ENCODE measurements around the gene NYNRIN. TPM values are rescaled to one million over a fixed set of nuclear protein-coding genes. Genes with fewer than 3 reads are reported as not detected.

NYNRIN gene
- total RNA-seq = 9.1 and 13.2 TPM in 2 replicates

GRCh38 chr14:24398653-24399446 is at the start of gene NYNRIN:
Gene NYNRIN, plus strand, starts transcription at chr14:24399003. Its CDS starts 244 bp downstream, at chr14:24399247.

GRCh38 chr14:24367514-24368211 is 31.1 kb upstream of the NYNRIN start, which contains the start of gene NFATC4:
Gene NFATC4, plus strand, starts transcription at chr14:24368184. Its CDS starts 157 bp downstream, at chr14:24368341.

GRCh38 chr14:24429395-24430142 is 30.8 kb downstream of the NYNRIN start, which contains the start of the genes CBLN3 and KHNYN:
Gene CBLN3, minus strand, starts transcription at chr14:24429668. Its CDS starts 614 bp downstream, at chr14:24429054.
Gene KHNYN, plus strand, starts transcription at chr14:24429954. Its CDS starts 777 bp downstream, at chr14:24430731.

GRCh38 chr14:24442240-24443052 is 43.6 kb downstream of the NYNRIN start, which contains the start of gene SDR39U1:
Gene SDR39U1, minus strand, starts transcription at chr14:24442776. Its CDS starts 7 bp downstream, at chr14:24442769.

Other genes starting within 250 kb of the NYNRIN start
- 68.6 and 80.1 TPM in 2 replicates for gene IRF9, start 237.7 kb upstream of the NYNRIN start, total RNA-seq
- gene REC8, start 226.9 kb upstream of the NYNRIN start, total RNA-seq = 0.87 and 1.1 TPM in 2 replicates
- gene IPO4, start 210.2 kb upstream of the NYNRIN start, total RNA-seq = 47.9 and 71.6 TPM in 2 replicates
- 74.9 and 79.5 TPM in 2 replicates for gene TM9SF1, start 203.6 kb upstream of the NYNRIN start, total RNA-seq
- gene TSSK4, start 193.3 kb upstream of the NYNRIN start, total RNA-seq = 0.11 TPM in 1 of 2 replicates, not detected in the other
- gene CHMP4A, start 185.5 kb upstream of the NYNRIN start, total RNA-seq = 32.7 and 38.6 TPM in 2 replicates
- gene MDP1, start 182.9 kb upstream of the NYNRIN start, total RNA-seq = 18.9 and 23.2 TPM in 2 replicates
- 163 and 222 TPM in 2 replicates for gene NEDD8, start 166.6 kb upstream of the NYNRIN start, total RNA-seq
- 57.1 and 69.0 TPM in 2 replicates for gene GMPR2, start 166.1 kb upstream of the NYNRIN start, total RNA-seq
- gene TINF2, start 156.4 kb upstream of the NYNRIN start, total RNA-seq = 59.9 and 69.5 TPM in 2 replicates
- 0.25 and 0.55 TPM in 2 replicates for gene TGM1, start 135.8 kb upstream of the NYNRIN start, total RNA-seq
- gene RABGGTA, start 127.4 kb upstream of the NYNRIN start, total RNA-seq = 17.9 and 28.6 TPM in 2 replicates
- gene DHRS1, start 99.2 kb upstream of the NYNRIN start, total RNA-seq = 13.3 and 19.2 TPM in 2 replicates
- 22.6 and 29.0 TPM in 2 replicates for gene NOP9, start 99.2 kb upstream of the NYNRIN start, total RNA-seq
- 1.6 and 2.9 TPM in 2 replicates for gene CIDEB, start 91.0 kb upstream of the NYNRIN start, total RNA-seq
- 3.7 and 3.8 TPM in 2 replicates for gene LTB4R2, start 88.9 kb upstream of the NYNRIN start, total RNA-seq
- gene LTB4R, start 87.5 kb upstream of the NYNRIN start, total RNA-seq = 1.2 and 1.5 TPM in 2 replicates
- gene ADCY4, start 63.9 kb upstream of the NYNRIN start, total RNA-seq = 5.1 and 8.1 TPM in 2 replicates
- 0.50 and 1.00 TPM in 2 replicates for gene RIPK3, start 59.0 kb upstream of the NYNRIN start, total RNA-seq
- 62.5 and 76.2 TPM in 2 replicates for gene NFATC4, start 30.8 kb upstream of the NYNRIN start, total RNA-seq
- 1.5 and 5.5 TPM in 2 replicates for gene CBLN3, start 30.7 kb downstream of the NYNRIN start, total RNA-seq
- 60.5 and 61.6 TPM in 2 replicates for gene KHNYN, start 31.0 kb downstream of the NYNRIN start, total RNA-seq
- 11.6 and 12.9 TPM in 2 replicates for gene SDR39U1, start 43.8 kb downstream of the NYNRIN start, total RNA-seq
- gene CMA1, start 109.3 kb downstream of the NYNRIN start, total RNA-seq = not detected in 2 replicates
- gene CTSG, start 177.2 kb downstream of the NYNRIN start, total RNA-seq = not detected in 2 replicates
- gene GZMH, start 210.7 kb downstream of the NYNRIN start, total RNA-seq = not detected in 2 replicates
- not detected in 2 replicates for gene GZMB, start 235.2 kb downstream of the NYNRIN start, total RNA-seq